Neural cell (in vitro differentiated cells): Measurements from ENCODE around the gene FOXK1. TPM values are rescaled to one million over a fixed set of nuclear protein-coding genes. Genes with fewer than 3 reads are reported as not detected.

Experiments
- H2AFZ ChIP-seq: fragments of 200-600, 300-800 bp; sonication (generic), shearing (Covaris generic); 2 replicates; pipeline ENCODE4 v1.6.0; 2014; ENCODE audit warnings: low read depth, mild to moderate bottlenecking, antibody characterized with exemption, low read length, moderate library complexity
- H3F3A ChIP-seq: fragments of 200-600 bp; shearing (Covaris generic); 2 replicates; pipeline ENCODE4 v1.6.1; 2016; ENCODE audit warnings: mild to moderate bottlenecking, moderate library complexity, mixed read lengths, antibody characterized with exemption, low read length; ENCODE audit not compliant: insufficient read depth, poor library complexity, severe bottlenecking
- H3K27ac ChIP-seq: fragments of 200-600, 300-800 bp; sonication (generic), shearing (Covaris generic); 2 replicates; pipeline ENCODE4 v1.5.1; 2014; ENCODE audit warnings: mild to moderate bottlenecking, low read length, moderate library complexity
- H3K27me3 ChIP-seq: fragments of 300-800, 200-600 bp; sonication (generic), shearing (Covaris generic); 2 replicates; pipeline ENCODE4 v1.6.0; 2014; ENCODE audit warnings: mild to moderate bottlenecking, low read depth, low read length, moderate library complexity; ENCODE audit not compliant: insufficient read depth
- H3K36me3 ChIP-seq: fragments of 300-800, 200-600 bp; sonication (generic), shearing (Covaris generic); 2 replicates; pipeline ENCODE4 v1.5.1; 2014; ENCODE audit warnings: mild to moderate bottlenecking, antibody characterized with exemption, low read length, moderate library complexity; ENCODE audit not compliant: insufficient read depth
- H3K4me2 ChIP-seq: fragments of 300-800, 200-600 bp; sonication (generic), shearing (Covaris generic); 2 replicates; pipeline ENCODE4 v1.6.0; 2014; ENCODE audit warnings: mild to moderate bottlenecking, low read length
- H3K4me3 ChIP-seq: fragments of 300-800, 200-600 bp; sonication (generic), shearing (Covaris generic); 2 replicates; pipeline ENCODE4 v1.5.1; 2014; ENCODE audit warnings: mild to moderate bottlenecking, low read length, moderate library complexity
- H3K79me2 ChIP-seq: fragments of 200-600 bp; shearing (Covaris generic); replicated peaks from 2 replicates; pipeline ENCODE4 v1.6.0; 2014; ENCODE audit warnings: mild to moderate bottlenecking, low read length, moderate library complexity; ENCODE audit not compliant: insufficient read depth
- H3K9ac ChIP-seq: fragments of 300-800, 200-600 bp; sonication (generic), shearing (Covaris generic); 2 replicates; pipeline ENCODE4 v1.6.1; 2016; ENCODE audit warnings: mild to moderate bottlenecking, low read length, mixed read lengths
- H3K9me2 ChIP-seq: fragments of 200-600 bp; shearing (Covaris generic); 2 replicates; pipeline ENCODE4 v1.6.1; 2016; ENCODE audit warnings: mild to moderate bottlenecking, low read length, mixed read lengths; ENCODE audit not compliant: insufficient read depth
- H3K9me3 ChIP-seq: fragments of 200-600, 300-800 bp; sonication (generic), shearing (Covaris generic); 2 replicates; pipeline ENCODE4 v1.6.1; 2016; ENCODE audit warnings: mild to moderate bottlenecking, mixed run types, low read length, moderate library complexity, mixed read lengths
- H4K20me1 ChIP-seq: fragments of 200-600 bp; shearing (Covaris generic); 2 replicates; pipeline ENCODE4 v1.6.1; 2016; ENCODE audit warnings: mild to moderate bottlenecking, mixed run types; ENCODE audit not compliant: insufficient read depth
- EP300 ChIP-seq: fragments of 450-650 bp; conservative IDR thresholded peaks from 2 replicates; pipeline ENCODE4 v1.6.1; 2014; ENCODE audit warnings: antibody characterized with exemption, mild to moderate bottlenecking, moderate library complexity; ENCODE audit not compliant: poor library complexity, severe bottlenecking
- EZH2 ChIP-seq: fragments of 200-600, 300-800 bp; shearing (Covaris generic), sonication (generic); IDR thresholded peaks from 2 replicates; pipeline ENCODE4 v1.6.1; 2014; ENCODE audit warnings: antibody characterized with exemption, low read length, borderline replicate concordance, mild to moderate bottlenecking; ENCODE audit not compliant: insufficient read depth, poor library complexity, severe bottlenecking
- MXI1 ChIP-seq: fragments of 450-650 bp; conservative IDR thresholded peaks from 2 replicates; pipeline ENCODE4 v1.6.1; 2014; ENCODE audit warnings: antibody characterized with exemption, mild to moderate bottlenecking; ENCODE audit not compliant: poor library complexity, severe bottlenecking
- POLR2AphosphoS5 ChIP-seq: IDR thresholded peaks from 2 replicates; pipeline ENCODE4 v1.6.1; 2012
- RAD21 ChIP-seq: fragments of 450-650 bp; conservative IDR thresholded peaks from 2 replicates; pipeline ENCODE4 v1.6.1; 2014; ENCODE audit warnings: antibody characterized with exemption, mild to moderate bottlenecking, moderate library complexity
- SMC3 ChIP-seq: fragments of 450-650 bp; conservative IDR thresholded peaks from 2 replicates; pipeline ENCODE4 v1.6.1; 2014; ENCODE audit warnings: antibody characterized with exemption, mild to moderate bottlenecking, moderate library complexity; ENCODE audit not compliant: poor library complexity
- TAF1 ChIP-seq: IDR thresholded peaks from 2 replicates; pipeline ENCODE4 v1.6.1; 2012; ENCODE audit warnings: low read depth
- polyA plus RNA-seq: library from polyadenylated mRNA; depleted of rRNA; stranded (reverse); fragments of >200 nt; gene quantifications from 2 replicates; pipeline ENCODE4 v1.2.3, GENCODE V29; 2014
- TF ChIP-seq, protein P1 (sequence below): IDR thresholded peaks from 2 replicates; pipeline ENCODE4 v1.6.1; 2012; ENCODE audit warnings: borderline replicate concordance
- TF ChIP-seq, protein P2 (sequence below): fragments of 450-650 bp; IDR thresholded peaks from 2 replicates; pipeline ENCODE4 v1.5.1; 2014; ENCODE audit warnings: antibody characterized with exemption, mild to moderate bottlenecking, moderate library complexity; ENCODE audit not compliant: poor library complexity, severe bottlenecking

Gene FOXK1
- polyA plus RNA-seq, 1 donor from 2014 or later = 7.4 TPM

DNA sequence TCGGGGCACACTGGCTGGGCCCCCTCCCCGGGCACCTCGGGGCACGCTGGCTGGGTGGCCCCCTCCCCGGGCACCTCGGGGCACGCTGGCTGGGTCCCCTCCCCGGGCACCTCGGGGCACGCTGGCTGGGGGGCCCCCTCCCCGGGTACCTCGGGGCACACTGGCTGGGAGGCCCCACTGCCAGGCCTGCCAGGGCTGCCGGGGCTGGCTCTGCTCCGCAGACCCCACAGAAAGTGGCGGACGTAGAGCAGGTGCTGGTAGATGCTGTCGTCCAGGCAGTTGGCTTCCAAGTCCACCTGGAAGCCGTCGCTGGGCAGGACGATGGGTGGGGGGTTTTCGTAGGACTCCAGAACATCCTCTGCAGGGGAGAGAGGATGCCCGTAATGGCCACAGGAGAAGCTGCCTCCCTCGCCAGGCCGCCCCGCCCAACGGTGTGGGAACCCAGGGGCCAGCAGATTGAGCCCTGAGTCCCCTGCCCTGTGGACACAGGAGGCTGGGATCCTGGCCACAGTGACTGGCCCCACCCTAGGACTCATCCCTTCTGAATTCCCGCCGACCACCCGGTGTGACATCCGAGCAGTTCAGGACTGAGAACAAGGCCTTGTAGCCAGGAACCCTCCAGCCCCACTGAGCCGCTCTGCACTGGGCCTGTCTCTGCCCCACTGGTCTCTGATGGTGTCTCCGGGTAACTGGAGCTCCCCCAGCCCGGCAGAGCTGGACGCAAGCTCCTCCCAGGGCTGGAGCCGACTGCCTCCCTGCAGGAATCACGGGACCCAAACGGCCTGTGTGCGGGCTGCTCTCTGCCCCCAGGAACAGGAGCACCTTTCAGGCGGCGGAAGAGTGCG lies 121.5 kb downstream of the FOXK1 start:
- no peak for TF ChIP-seq POLR2AphosphoS5
- TF ChIP-seq MXI1 = no peak
- TF ChIP-seq TAF1 = no peak
- no peak for TF ChIP-seq EZH2
- no peak for TF ChIP-seq RAD21
- no peak for TF ChIP-seq SMC3
- TF ChIP-seq, protein P1, sequence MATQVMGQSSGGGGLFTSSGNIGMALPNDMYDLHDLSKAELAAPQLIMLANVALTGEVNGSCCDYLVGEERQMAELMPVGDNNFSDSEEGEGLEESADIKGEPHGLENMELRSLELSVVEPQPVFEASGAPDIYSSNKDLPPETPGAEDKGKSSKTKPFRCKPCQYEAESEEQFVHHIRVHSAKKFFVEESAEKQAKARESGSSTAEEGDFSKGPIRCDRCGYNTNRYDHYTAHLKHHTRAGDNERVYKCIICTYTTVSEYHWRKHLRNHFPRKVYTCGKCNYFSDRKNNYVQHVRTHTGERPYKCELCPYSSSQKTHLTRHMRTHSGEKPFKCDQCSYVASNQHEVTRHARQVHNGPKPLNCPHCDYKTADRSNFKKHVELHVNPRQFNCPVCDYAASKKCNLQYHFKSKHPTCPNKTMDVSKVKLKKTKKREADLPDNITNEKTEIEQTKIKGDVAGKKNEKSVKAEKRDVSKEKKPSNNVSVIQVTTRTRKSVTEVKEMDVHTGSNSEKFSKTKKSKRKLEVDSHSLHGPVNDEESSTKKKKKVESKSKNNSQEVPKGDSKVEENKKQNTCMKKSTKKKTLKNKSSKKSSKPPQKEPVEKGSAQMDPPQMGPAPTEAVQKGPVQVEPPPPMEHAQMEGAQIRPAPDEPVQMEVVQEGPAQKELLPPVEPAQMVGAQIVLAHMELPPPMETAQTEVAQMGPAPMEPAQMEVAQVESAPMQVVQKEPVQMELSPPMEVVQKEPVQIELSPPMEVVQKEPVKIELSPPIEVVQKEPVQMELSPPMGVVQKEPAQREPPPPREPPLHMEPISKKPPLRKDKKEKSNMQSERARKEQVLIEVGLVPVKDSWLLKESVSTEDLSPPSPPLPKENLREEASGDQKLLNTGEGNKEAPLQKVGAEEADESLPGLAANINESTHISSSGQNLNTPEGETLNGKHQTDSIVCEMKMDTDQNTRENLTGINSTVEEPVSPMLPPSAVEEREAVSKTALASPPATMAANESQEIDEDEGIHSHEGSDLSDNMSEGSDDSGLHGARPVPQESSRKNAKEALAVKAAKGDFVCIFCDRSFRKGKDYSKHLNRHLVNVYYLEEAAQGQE = no peak
- TF ChIP-seq, protein P2, sequence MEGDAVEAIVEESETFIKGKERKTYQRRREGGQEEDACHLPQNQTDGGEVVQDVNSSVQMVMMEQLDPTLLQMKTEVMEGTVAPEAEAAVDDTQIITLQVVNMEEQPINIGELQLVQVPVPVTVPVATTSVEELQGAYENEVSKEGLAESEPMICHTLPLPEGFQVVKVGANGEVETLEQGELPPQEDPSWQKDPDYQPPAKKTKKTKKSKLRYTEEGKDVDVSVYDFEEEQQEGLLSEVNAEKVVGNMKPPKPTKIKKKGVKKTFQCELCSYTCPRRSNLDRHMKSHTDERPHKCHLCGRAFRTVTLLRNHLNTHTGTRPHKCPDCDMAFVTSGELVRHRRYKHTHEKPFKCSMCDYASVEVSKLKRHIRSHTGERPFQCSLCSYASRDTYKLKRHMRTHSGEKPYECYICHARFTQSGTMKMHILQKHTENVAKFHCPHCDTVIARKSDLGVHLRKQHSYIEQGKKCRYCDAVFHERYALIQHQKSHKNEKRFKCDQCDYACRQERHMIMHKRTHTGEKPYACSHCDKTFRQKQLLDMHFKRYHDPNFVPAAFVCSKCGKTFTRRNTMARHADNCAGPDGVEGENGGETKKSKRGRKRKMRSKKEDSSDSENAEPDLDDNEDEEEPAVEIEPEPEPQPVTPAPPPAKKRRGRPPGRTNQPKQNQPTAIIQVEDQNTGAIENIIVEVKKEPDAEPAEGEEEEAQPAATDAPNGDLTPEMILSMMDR = no peak
- TF ChIP-seq EP300 = no peak
- Histone ChIP-seq H4K20me1 (no peaks in the 10 kb centered on the region), H3K4me3 (no peak overlapping the region), H3K79me2 (no peaks in the 10 kb centered on the region), H3K27ac (no peak overlapping the region), H3K9me2 (no peaks in the 10 kb centered on the region), H3K27me3 (no peaks in the 10 kb centered on the region), H3K9ac (no peak overlapping the region), H3K4me2 (no peak overlapping the region), H3F3A (no peaks in the 10 kb centered on the region), H2AFZ (no peak overlapping the region), H3K9me3 (no peaks in the 10 kb centered on the region), H3K36me3 (no peaks in the 10 kb centered on the region)

DNA sequence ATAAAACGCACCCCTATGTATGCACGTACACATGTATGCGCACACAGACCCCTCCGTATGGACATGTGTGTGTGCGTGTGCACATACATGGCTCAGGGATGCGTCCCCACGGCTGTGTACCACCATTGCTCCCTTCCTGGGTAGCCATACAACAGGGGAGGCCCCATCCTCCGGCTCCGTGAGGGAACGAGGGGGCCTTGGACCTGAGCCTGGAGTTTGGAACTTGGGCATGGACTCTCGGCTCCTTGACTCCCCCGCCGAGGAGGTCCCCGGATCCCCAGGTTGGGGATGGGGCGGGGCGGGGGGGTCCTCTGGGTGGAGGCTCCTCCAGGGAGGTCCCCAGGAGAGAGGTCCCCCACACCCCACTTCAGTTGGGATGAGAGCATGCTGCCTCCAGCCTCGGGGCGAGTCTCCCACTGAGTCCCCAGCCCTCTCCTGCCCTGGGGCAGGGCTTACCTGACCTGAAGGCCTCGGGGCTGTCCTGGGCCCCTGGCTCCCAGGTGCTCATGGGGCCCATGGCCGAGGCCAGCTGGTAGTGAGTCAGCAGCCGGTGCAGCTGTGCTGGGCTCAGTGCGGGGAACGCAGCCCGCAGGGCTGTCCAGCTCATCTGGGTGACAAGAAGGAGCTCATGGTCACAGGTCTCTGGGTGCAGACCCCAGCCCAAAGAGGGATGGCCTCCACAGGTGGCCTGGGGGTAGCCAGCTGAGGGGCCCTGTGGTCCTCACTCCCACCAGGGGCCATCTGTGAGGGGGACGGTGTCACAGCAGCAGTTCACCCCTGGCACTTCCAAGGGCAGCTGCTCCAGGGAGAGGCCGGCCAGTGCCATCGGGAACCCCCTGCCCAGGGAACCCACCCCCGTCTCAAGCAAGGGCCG lies 123.3 kb downstream of the FOXK1 start:
- Histone ChIP-seq H3K36me3 (no peaks in the 10 kb centered on the region), H3K9me2 (no peaks in the 10 kb centered on the region), H3K27me3 (no peaks in the 10 kb centered on the region), H3K4me2 (no peak overlapping the region), H3K9me3 (no peaks in the 10 kb centered on the region), H3K27ac (no peak overlapping the region), H2AFZ (no peak overlapping the region), H3K79me2 (no peaks in the 10 kb centered on the region), H3F3A (no peaks in the 10 kb centered on the region), H3K9ac (no peak overlapping the region), H4K20me1 (no peaks in the 10 kb centered on the region), H3K4me3 (no peak overlapping the region)
- no peak for TF ChIP-seq MXI1
- TF ChIP-seq SMC3 = no peak
- TF ChIP-seq, protein P2 = no peak
- TF ChIP-seq, protein P1 = no peak
- no peak for TF ChIP-seq TAF1
- TF ChIP-seq EZH2 = no peak
- TF ChIP-seq EP300 = no peak
- no peak for TF ChIP-seq RAD21
- TF ChIP-seq POLR2AphosphoS5 = no peak
